Measurements from ENCODE around the gene HPS4. TPM values are rescaled to one million over a fixed set of nuclear protein-coding genes. Genes with fewer than 3 reads are reported as not detected.

The HPS4 gene
- total and polyA plus RNA-seq, 10 of the 15 experiments (the other 5 are each of a cell fraction or from before 2014, with no cell fraction given), result 11.7 to 36.7 (median 30.8) TPM

- Histone ChIP-seq H3K79me2 (ENCODE audit: control insufficient read depth, insufficient read depth, low read length) (peaks cover 59% of the 10 kb centered on the region), H3K9me3 (replicated peaks; ENCODE audit: control insufficient read depth, insufficient read depth, low read length) (no peaks in the 10 kb centered on the region), H3K4me1 (ENCODE audit: control insufficient read depth, insufficient read depth, low read length) (peaks cover 30% of the 10 kb centered on the region), H3K27ac (ENCODE audit: control insufficient read depth, insufficient read depth) (peak overlapping the region; percentile 88), H3K36me3 (ENCODE audit: control insufficient read depth in 2 of 2, insufficient read depth in 2 of 2, low read length in 1 of 2) (peaks cover 0 to 3% of the 10 kb centered on the region in 2 experiments; a peak in 2 of 4 replicates), H4K20me1 (ENCODE audit: control insufficient read depth, insufficient read depth) (no peaks in the 10 kb centered on the region), H3K27me3 (replicated peaks in 1 of 2; ENCODE audit: control insufficient read depth in 2 of 2, insufficient read depth in 2 of 2, low read length in 1 of 2) (no peaks in the 10 kb centered on the region), H2AFZ (ENCODE audit: control insufficient read depth, low read depth, low read length) (peak overlapping the region; percentile 80), H3K4me2 (ENCODE audit: control insufficient read depth, insufficient read depth) (peak overlapping the region; percentile 97), H3K4me3 (peak overlapping the region; percentile 97), H3K9ac (ENCODE audit: control insufficient read depth, insufficient read depth, low read length) (peak overlapping the region; percentile 84)
- FAIRE-seq, result no peak
- no TSS peak for BruUV-seq (replicated peaks)
- intact Hi-C loops (cut with micrococcal nuclease; ENCODE audit: unreplicated experiment), result loop anchor here (5.0 kb wide), 1 partner anchor 48 kb away; no protein-coding TSS in a partner anchor
- CTCF ChIA-PET, result interaction anchor here (1.0 to 7.1 kb wide), 18 partner anchors 9 to 194 kb away, joined by 3 to 47 read pairs (median 4); partner anchors contain the start of gene TFIP11
- 3% methylated on average over 12 of the region's 12 CpGs for WGBS (ENCODE audit: insufficient coverage, insufficient replicate concordance, low lambda C conversion rate, missing lambda C conversion rate)
- peak; percentile 34 for ATAC-seq
- TF ChIP-seq ZNF274 (IDR thresholded peaks at IDR 0.05; ENCODE audit: insufficient read depth, insufficient read length) (no peak), STAT1 (conservative IDR thresholded peaks at IDR 0.05) (no peak), ATF7 (IDR thresholded peaks at IDR 0.05; ENCODE audit: low read depth) (peak; percentile 70), IKZF2 (IDR thresholded peaks at IDR 0.05) (peak; percentile 8 to 17; a peak in 1 of 4 replicates), MXI1 (IDR thresholded peaks at IDR 0.05; ENCODE audit: low read depth, low read length) (peak; percentile 19; the same call in 1 of the 2 replicates), WRNIP1 (IDR thresholded peaks at IDR 0.05; ENCODE audit: borderline replicate concordance, low read depth, low read length) (no peak), ETV6 (conservative IDR thresholded peaks at IDR 0.05 in 1 of 2, IDR thresholded peaks at IDR 0.05 in 1 of 2; ENCODE audit: borderline replicate concordance in 1 of 2, low read depth in 1 of 2) (no peak), NBN (IDR thresholded peaks at IDR 0.05) (peak; percentile 31; the same call in 1 of the 2 replicates), SPI1 (IDR thresholded peaks at IDR 0.05; ENCODE audit: borderline replicate concordance, insufficient read depth, low read depth, low read length) (peak; percentile 80)
- POLR2A ChIA-PET, result interaction anchor here (0.5 to 1.1 kb wide), 5 partner anchors 24 to 186 kb away, joined by 3 to 8 read pairs (median 3); no protein-coding TSS in a partner anchor
- in situ Hi-C loops (cut with MboI), result no loop called here
- no peak for DNase-seq (ENCODE audit: low read depth, low spot score)
- SMC1A ChIA-PET (ENCODE audit: uncharacterized antibody, unreplicated experiment), result interaction anchor here (0.8 to 4.3 kb wide), 7 partner anchors 14 to 194 kb away, joined by 3 to 17 read pairs (median 6); no protein-coding TSS in a partner anchor
- RAD21 ChIA-PET (ENCODE audit: unreplicated experiment), result interaction anchor here (0.8 to 2.0 kb wide), 6 partner anchors 17 to 194 kb away, joined by 3 to 10 read pairs (median 4); no protein-coding TSS in a partner anchor
Observed at GRCh38 chr22:26479792-26480610, 3.6 kb downstream of the HPS4 start.

Data from GM12878 (cell line).